HepG2 (cell line): ENCODE measurements around the gene NOPCHAP1. TPM values are rescaled to one million over a fixed set of nuclear protein-coding genes. Genes with fewer than 3 reads are reported as not detected.

Experiments used
- ATAC-seq: fragments of 200-7000 bp; cut with Tn5 transposase; 3 replicates; pipeline ENCODE4 v1.9.1; 2020; ENCODE audit warnings: mild to moderate bottlenecking, moderate library complexity
- BruUV-seq: library from RNA; stranded (reverse); fragments of 400-500 nt; replicated peaks from 2 replicates; lab custom pipeline; 2021; lab: Mats Ljungman, UMichigan
- CTCF ChIA-PET: fragments of 300-600 bp; formaldehyde crosslinking; extraction: SDS; loops from one replicate; lab custom pipeline; 2021; ENCODE audit warnings: low total read pairs, inconsistent platforms, low intra/inter-chr PET ratio; lab: Yijun Ruan, JAX
- POLR2A ChIA-PET: fragments of 350-600 bp; sonication (Branson Sonifier 250); formaldehyde crosslinking; loops from one replicate; lab custom pipeline; 2020; ENCODE audit warnings: antibody characterized with exemption, inconsistent platforms; lab: Yijun Ruan, JAX
- DNase-seq: peaks from one replicate; pipeline ENCODE4 v3.0.0-alpha.2; 2015; ENCODE audit warnings: low spot score
- FAIRE-seq: peaks from 3 replicates; lab custom pipeline; 2011; peaks lifted over from hg19 to GRCh38; lab: Jason Lieb, UNC
- H2AFZ ChIP-seq: one replicate; pipeline ENCODE4 v1.6.1; 2011; ENCODE audit warnings: low read length, inconsistent platforms
- H3K27ac ChIP-seq: fragments of 300-600 bp; 3 replicates; pipeline ENCODE4 v1.8.0; 2011; ENCODE audit warnings: mixed run types, mild to moderate bottlenecking, mixed read lengths, low read length, inconsistent platforms; ENCODE audit not compliant: insufficient read depth; ENCODE audit errors: extremely low read length
- H3K27me3 ChIP-seq, 2 experiments: fragments of 200-600 bp in 1 of 2; 2 replicates in 1 of 2; 3 replicates in 1 of 2; pipeline versions ENCODE4 v1.6.0 to v1.8.0; 2011; ENCODE audit warnings: low read length in 2 of 2, mild to moderate bottlenecking in 2 of 2, moderate library complexity in 2 of 2, inconsistent platforms in 1 of 2; ENCODE audit not compliant: insufficient read depth in 2 of 2, control insufficient read depth in 1 of 2
- H3K36me3 ChIP-seq, 2 experiments: fragments of 200-600 bp in 1 of 2; replicated peaks in 1 of 2; 2 replicates in 1 of 2; 3 replicates in 1 of 2; pipeline versions ENCODE4 v1.5.1 to v1.8.0; 2011; ENCODE audit warnings: low read length in 2 of 2, inconsistent platforms in 1 of 2; ENCODE audit not compliant: insufficient read depth in 2 of 2, control insufficient read depth in 1 of 2
- H3K4me1 ChIP-seq: 2 replicates; pipeline ENCODE4 v1.5.1; 2012; ENCODE audit warnings: low read length, inconsistent platforms; ENCODE audit not compliant: insufficient read depth
- H3K4me2 ChIP-seq: 2 replicates; pipeline ENCODE4 v1.6.0; 2011; ENCODE audit warnings: low read depth, low read length, inconsistent platforms
- H3K4me3 ChIP-seq, 3 experiments: fragments of 200-600 bp in 1 of 3; sonication (generic), shearing (Covaris generic) in 1 of 3; replicated peaks in 1 of 3; 2 replicates each; pipeline ENCODE4 v1.5.1; 2011 to 2016; ENCODE audit warnings: low read length in 3 of 3, inconsistent platforms in 2 of 3, low read depth in 2 of 3, mild to moderate bottlenecking in 2 of 3, control low read depth in 1 of 3, mixed read lengths in 1 of 3; ENCODE audit not compliant: insufficient read depth in 1 of 3
- H3K79me2 ChIP-seq: one replicate; pipeline ENCODE4 v1.6.1; 2011; ENCODE audit warnings: low read length, inconsistent platforms; ENCODE audit not compliant: insufficient read depth
- H3K9ac ChIP-seq: 2 replicates; pipeline ENCODE4 v1.6.0; 2011; ENCODE audit warnings: mild to moderate bottlenecking, low read depth, low read length, inconsistent platforms; ENCODE audit not compliant: insufficient read depth
- H3K9me3 ChIP-seq: 2 replicates; pipeline ENCODE4 v1.5.1; 2012; ENCODE audit warnings: mild to moderate bottlenecking, low read length
- H4K20me1 ChIP-seq: 2 replicates; pipeline ENCODE4 v1.6.0; 2011; ENCODE audit warnings: inconsistent platforms, mild to moderate bottlenecking, low read length, moderate library complexity; ENCODE audit not compliant: insufficient read depth
- BORCS8-MEF2B ChIP-seq: sonication (generic); formaldehyde crosslinking; IDR thresholded peaks from 2 replicates; pipeline ENCODE4 v1.8.0; 2022; ENCODE audit warnings: mild to moderate bottlenecking, missing genetic modification reagents
- FUBP1 ChIP-seq: sonication (generic); formaldehyde crosslinking; IDR thresholded peaks from 2 replicates; pipeline ENCODE4 v1.5.1; 2020; ENCODE audit warnings: missing genetic modification reagents, mild to moderate bottlenecking, borderline replicate concordance
- HNF1B ChIP-seq: sonication (generic); formaldehyde crosslinking; IDR thresholded peaks from 2 replicates; pipeline ENCODE4 v1.5.1; 2020; ENCODE audit warnings: mild to moderate bottlenecking, moderate library complexity, missing genetic modification reagents
- IRF9 ChIP-seq: sonication (generic); formaldehyde crosslinking; IDR thresholded peaks from 2 replicates; pipeline ENCODE4 v1.8.0; 2022; ENCODE audit warnings: missing genetic modification reagents, mild to moderate bottlenecking, borderline replicate concordance
- JARID2 ChIP-seq: sonication (generic); formaldehyde crosslinking; IDR thresholded peaks from 2 replicates; pipeline ENCODE4 v1.8.1; 2023; ENCODE audit warnings: missing genetic modification reagents, inconsistent platforms; ENCODE audit not compliant: insufficient replicate concordance
- KAT8 ChIP-seq: IDR thresholded peaks from 2 replicates; pipeline ENCODE4 v1.6.1; 2016; ENCODE audit warnings: missing genetic modification reagents, missing compliant biosample characterization
- MIXL1 ChIP-seq: IDR thresholded peaks from 2 replicates; pipeline ENCODE4 v1.6.1; 2016
- MYC ChIP-seq: sonication (generic); formaldehyde crosslinking; IDR thresholded peaks from 2 replicates; pipeline ENCODE4 v1.9.0; 2021; ENCODE audit warnings: missing genetic modification reagents, borderline replicate concordance
- PAWR ChIP-seq: sonication (generic); formaldehyde crosslinking; IDR thresholded peaks from 2 replicates; pipeline ENCODE4 v1.4.0; 2020; ENCODE audit warnings: missing genetic modification reagents, mild to moderate bottlenecking, borderline replicate concordance
- RARA ChIP-seq: IDR thresholded peaks from 2 replicates; pipeline ENCODE4 v1.6.1; 2016; ENCODE audit warnings: missing genetic modification reagents, missing compliant biosample characterization
- SPEN ChIP-seq: sonication (generic); formaldehyde crosslinking; IDR thresholded peaks from 2 replicates; pipeline ENCODE4 v1.5.1; 2020; ENCODE audit warnings: low read depth, mild to moderate bottlenecking, missing genetic modification reagents
- ZBTB20 ChIP-seq: sonication (generic); formaldehyde crosslinking; IDR thresholded peaks from 2 replicates; pipeline ENCODE4 v1.8.1; 2023; ENCODE audit warnings: missing genetic modification reagents, low read depth, mild to moderate bottlenecking, borderline replicate concordance
- ZHX1 ChIP-seq: sonication (generic); formaldehyde crosslinking; IDR thresholded peaks from 2 replicates; pipeline ENCODE4 v1.8.1; 2022; ENCODE audit warnings: low read depth, mild to moderate bottlenecking, missing genetic modification reagents
- ZNF143 ChIP-seq: sonication (generic); formaldehyde crosslinking; IDR thresholded peaks from 2 replicates; pipeline ENCODE4 v1.4.0; 2020; ENCODE audit warnings: missing genetic modification reagents
- ZNF205 ChIP-seq: IDR thresholded peaks from 2 replicates; pipeline ENCODE4 v1.6.1; 2018; ENCODE audit warnings: missing biosample characterization, missing genetic modification reagents
- ZNF740 ChIP-seq: sonication (generic); formaldehyde crosslinking; IDR thresholded peaks from 2 replicates; pipeline ENCODE4 v1.4.0; 2020; ENCODE audit warnings: missing genetic modification reagents
- ZNF839 ChIP-seq: sonication (generic); formaldehyde crosslinking; IDR thresholded peaks from 2 replicates; pipeline ENCODE4 v1.4.0; 2020; ENCODE audit warnings: missing genetic modification reagents, mild to moderate bottlenecking, borderline replicate concordance
- WGBS: methylation state at CpG from one replicate; pipeline ENCODE4 v1.1.6; 2017; ENCODE audit warnings: low lambda C conversion rate; 5-methylcytosine and 5-hydroxymethylcytosine counted together
- in situ Hi-C: cut with HindIII; loops from 2 replicates; pipeline ENCODE4 v1.10.0; 2017; ENCODE audit warnings: low pct_unique_long_range_greater_than_20kb; ENCODE audit not compliant: extremely low pct_ligation_motif_present
- intact Hi-C: fragments of 100-400 bp; cut with micrococcal nuclease; formaldehyde crosslinking; loops from one replicate; pipeline ENCODE4 v1.10.0; 2022; ENCODE audit not compliant: unreplicated experiment
- polyA plus RNA-seq, 8 experiments: library from polyadenylated mRNA; depleted of rRNA in 3 of 8; stranded (reverse) in 7 of 8; unstranded in 1 of 8; fragments of >200 nt; fragmentation: Illumina TruSeq in 4 of 8; extraction: Trizol in 4 of 8; gene quantifications; 2 replicates each; pipeline versions ENCODE4 v1.2.1 to v1.2.3, GENCODE V29; 2011 to 2016; ENCODE audit warnings: low read depth in 4 of 8, missing spikeins in 1 of 8, mixed read lengths in 1 of 8; ENCODE audit not compliant: insufficient read depth in 1 of 8
- total RNA-seq, 5 experiments: library from RNA; depleted of rRNA; stranded (reverse); fragments of >200 nt; fragmentation: Illumina TruSeq; extraction: Trizol; gene quantifications; 2 replicates each; pipeline ENCODE4 v1.2.3, GENCODE V29; 2016; ENCODE audit warnings: low read depth in 1 of 5

Gene NOPCHAP1
- total and polyA plus RNA-seq, 2 of the 13 experiments (the other 11 are each of a cell fraction or from before 2014, with no cell fraction given) = 5.7 to 38.1 TPM

GRCh38 chr12:104975587-104976343 lies 10.4 kb upstream of the NOPCHAP1 start:
- 0% methylated on average over 4 of the region's 4 CpGs for WGBS
- no peak overlapping the region for H2AFZ ChIP-seq
- POLR2A ChIA-PET = no interaction called here
- no peaks in the 10 kb centered on the region for H4K20me1 ChIP-seq
- ATAC-seq (no peak), FAIRE-seq (no peak), DNase-seq (no peak)
- H3K9me3 ChIP-seq = no peaks in the 10 kb centered on the region
- no peak overlapping the region for H3K4me3 ChIP-seq
- H3K27me3 ChIP-seq = no peaks in the 10 kb centered on the region
- H3K9ac ChIP-seq = no peak overlapping the region
- intact Hi-C loops = no loop called here
- no peaks in the 10 kb centered on the region for H3K4me1 ChIP-seq
- CTCF ChIA-PET = no interaction called here
- no peak overlapping the region for H3K4me2 ChIP-seq
- in situ Hi-C loops = loop anchor here (25.0 kb wide), 1 partner anchor 412 kb away; no protein-coding TSS in a partner anchor
- BruUV-seq = no TSS peak
- H3K36me3 ChIP-seq = no peaks in the 10 kb centered on the region
- no peak overlapping the region for H3K27ac ChIP-seq
- H3K79me2 ChIP-seq = no peaks in the 10 kb centered on the region
- TF ChIP-seq JARID2 = no peak
- TF ChIP-seq ZBTB20 = no peak
- TF ChIP-seq KAT8 = no peak
- no peak for TF ChIP-seq FUBP1
- TF ChIP-seq MYC (CRISPR knock-in tag) = no peak
- TF ChIP-seq BORCS8-MEF2B (CRISPR knock-in tag) = no peak
- no peak for TF ChIP-seq ZHX1 (CRISPR knock-in tag)
- no peak for TF ChIP-seq MIXL1 (CRISPR knock-in tag)
- TF ChIP-seq HNF1B (CRISPR knock-in tag) = no peak
- TF ChIP-seq ZNF143 (CRISPR knock-in tag) = no peak
- TF ChIP-seq RARA (CRISPR knock-in tag) = no peak
- TF ChIP-seq ZNF839 (CRISPR knock-in tag) = no peak
- no peak for TF ChIP-seq ZNF740 (CRISPR knock-in tag)
- TF ChIP-seq SPEN (CRISPR knock-in tag) = no peak
- TF ChIP-seq IRF9 (CRISPR knock-in tag) = no peak
- no peak for TF ChIP-seq ZNF205 (CRISPR knock-in tag)
- TF ChIP-seq PAWR (CRISPR knock-in tag) = no peak
